Activated naive CD8-positive, alpha-beta T cell treated with anti-CD3 and anti-CD28 coated beads, Interleukin-2, amount 50 U/mL, for 24 hours (primary cell): ENCODE results near the gene TM9SF4.
"Not testable (repeated sequence)": the region's sequence is repeated elsewhere in the genome, so short reads cannot be mapped to it uniquely, and the experiment has no call there.

Experiments used
- ATAC-seq: fragments of 150-1000 bp; cut with Tn5 transposase; one replicate; pipeline ENCODE4 v1.10.0; 2021
- DNase-seq: peaks from one replicate; pipeline ENCODE4 v3.0.0; 2021
- H3K27ac Mint-ChIP-seq: one replicate; pipeline ENCODE4 v1.8.0; 2021; ENCODE audit warnings: mild to moderate bottlenecking, mixed read lengths
- H3K27me3 Mint-ChIP-seq: one replicate; pipeline ENCODE4 v1.8.0; 2021; ENCODE audit warnings: mixed read lengths
- H3K36me3 Mint-ChIP-seq: one replicate; pipeline ENCODE4 v1.8.0; 2021; ENCODE audit warnings: low read depth, mixed read lengths
- H3K4me1 Mint-ChIP-seq: one replicate; pipeline ENCODE4 v1.8.0; 2021; ENCODE audit warnings: mixed read lengths
- H3K4me3 Mint-ChIP-seq: one replicate; pipeline ENCODE4 v1.8.0; 2021; ENCODE audit warnings: mild to moderate bottlenecking, moderate library complexity, mixed read lengths
- H3K9me3 Mint-ChIP-seq: one replicate; pipeline ENCODE4 v1.8.0; 2021; ENCODE audit warnings: mixed read lengths

TM9SF4 gene

DNA sequence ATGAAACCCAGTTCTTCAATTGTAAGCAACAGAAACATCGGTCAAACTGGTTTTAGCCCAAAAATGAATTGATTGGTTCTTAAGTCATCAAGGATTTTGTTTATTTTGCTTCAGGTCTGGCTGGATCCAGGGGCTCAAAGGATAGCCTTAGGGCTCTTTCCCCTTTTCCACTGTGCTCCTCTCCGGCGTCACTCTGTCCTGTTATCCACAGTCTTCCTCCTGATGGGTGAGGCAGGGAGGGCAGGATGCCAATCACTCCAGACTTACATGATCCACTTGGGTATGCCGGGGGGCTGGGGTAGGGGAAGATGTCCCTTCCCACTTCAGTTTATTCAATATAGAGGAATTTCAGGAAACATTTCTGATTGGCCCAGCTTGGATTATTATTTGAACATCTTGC, 58.0 kb downstream of the TM9SF4 start:
- no peaks in the 10 kb centered on the region for H3K9me3 Mint-ChIP-seq
- no peak overlapping the region for H3K27ac Mint-ChIP-seq
- H3K27me3 Mint-ChIP-seq: no peaks in the 10 kb centered on the region
- no peaks in the 10 kb centered on the region for H3K4me1 Mint-ChIP-seq
- H3K4me3 Mint-ChIP-seq: no peak overlapping the region
- DNase-seq (no peak), ATAC-seq (no peak)
- H3K36me3 Mint-ChIP-seq: peaks cover 32% of the 10 kb centered on the region

GRCh38 chr20:32168184-32168910, 58.8 kb downstream of the TM9SF4 start:
- peaks cover 28% of the 10 kb centered on the region for H3K36me3 Mint-ChIP-seq
- H3K27me3 Mint-ChIP-seq: no peaks in the 10 kb centered on the region
- no peak overlapping the region for H3K27ac Mint-ChIP-seq

GRCh38 chr20:32177696-32178095, 68.2 kb downstream of the TM9SF4 start:
- DNase-seq, ATAC-seq, H3K36me3 Mint-ChIP-seq, H3K27ac Mint-ChIP-seq, H3K4me3 Mint-ChIP-seq, H3K4me1 Mint-ChIP-seq, H3K27me3 Mint-ChIP-seq, H3K9me3 Mint-ChIP-seq: not testable (repeated sequence)

More at GRCh38 chr20:32168184-32168910, 58.8 kb downstream of the TM9SF4 start:
- Mint-ChIP-seq H3K4me3 (no peak overlapping the region), H3K9me3 (no peaks in the 10 kb centered on the region), H3K4me1 (no peaks in the 10 kb centered on the region)
- DNase-seq (no peak), ATAC-seq (no peak)

DNA sequence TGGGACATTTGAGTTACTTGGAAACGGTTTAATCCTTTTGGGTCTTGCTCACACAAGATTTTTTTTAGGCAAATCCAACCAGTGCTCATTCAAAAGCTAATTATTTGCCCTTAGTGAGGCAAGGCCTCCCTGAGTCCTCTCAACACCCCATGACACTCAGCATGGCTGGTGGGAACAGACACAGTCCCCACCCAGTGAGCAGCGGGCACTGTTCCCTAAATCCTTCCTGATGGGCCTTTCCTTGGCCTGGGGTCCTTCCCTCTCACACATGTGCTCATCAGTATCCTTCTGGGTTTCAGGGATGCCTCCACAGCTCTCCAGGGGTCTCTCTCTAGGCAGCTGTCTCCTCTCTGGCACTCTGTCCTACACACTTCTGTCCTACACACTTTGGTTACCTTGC, 70.0 kb downstream of the TM9SF4 start:
- Mint-ChIP-seq H3K27me3 (no peaks in the 10 kb centered on the region), H3K9me3 (no peaks in the 10 kb centered on the region), H3K36me3 (no peaks in the 10 kb centered on the region), H3K27ac (no peak overlapping the region), H3K4me3 (no peak overlapping the region), H3K4me1 (no peaks in the 10 kb centered on the region)
- ATAC-seq: no peak
- DNase-seq: no peak

GRCh38 chr20:32179934-32180333, 70.4 kb downstream of the TM9SF4 start:
- H3K9me3 Mint-ChIP-seq: no peaks in the 10 kb centered on the region
- H3K4me1 Mint-ChIP-seq: no peaks in the 10 kb centered on the region
- H3K4me3 Mint-ChIP-seq: no peak overlapping the region
- H3K27ac Mint-ChIP-seq: no peak overlapping the region
- ATAC-seq (no peak), DNase-seq (no peak)
- H3K27me3 Mint-ChIP-seq: no peaks in the 10 kb centered on the region
- no peaks in the 10 kb centered on the region for H3K36me3 Mint-ChIP-seq

- no peaks in the 10 kb centered on the region for H3K27me3 Mint-ChIP-seq
- no peaks in the 10 kb centered on the region for H3K36me3 Mint-ChIP-seq
- DNase-seq (no peak), ATAC-seq (no peak)
- H3K27ac Mint-ChIP-seq: no peak overlapping the region
- no peak overlapping the region for H3K4me3 Mint-ChIP-seq
- no peaks in the 10 kb centered on the region for H3K9me3 Mint-ChIP-seq
- no peaks in the 10 kb centered on the region for H3K4me1 Mint-ChIP-seq
These were observed 72.1 kb downstream of the TM9SF4 start for GRCh38 chr20:32181606-32182005.

- H3K27me3 Mint-ChIP-seq: no peaks in the 10 kb centered on the region
- no peak for ATAC-seq
- peaks cover 8% of the 10 kb centered on the region for H3K4me1 Mint-ChIP-seq
- DNase-seq: no peak
- H3K9me3 Mint-ChIP-seq: no peaks in the 10 kb centered on the region
- no peak overlapping the region for H3K4me3 Mint-ChIP-seq
- peaks cover 2% of the 10 kb centered on the region for H3K36me3 Mint-ChIP-seq
- no peak overlapping the region for H3K27ac Mint-ChIP-seq
These were observed 74.6 kb downstream of the TM9SF4 start for GRCh38 chr20:32183947-32184635.

DNA sequence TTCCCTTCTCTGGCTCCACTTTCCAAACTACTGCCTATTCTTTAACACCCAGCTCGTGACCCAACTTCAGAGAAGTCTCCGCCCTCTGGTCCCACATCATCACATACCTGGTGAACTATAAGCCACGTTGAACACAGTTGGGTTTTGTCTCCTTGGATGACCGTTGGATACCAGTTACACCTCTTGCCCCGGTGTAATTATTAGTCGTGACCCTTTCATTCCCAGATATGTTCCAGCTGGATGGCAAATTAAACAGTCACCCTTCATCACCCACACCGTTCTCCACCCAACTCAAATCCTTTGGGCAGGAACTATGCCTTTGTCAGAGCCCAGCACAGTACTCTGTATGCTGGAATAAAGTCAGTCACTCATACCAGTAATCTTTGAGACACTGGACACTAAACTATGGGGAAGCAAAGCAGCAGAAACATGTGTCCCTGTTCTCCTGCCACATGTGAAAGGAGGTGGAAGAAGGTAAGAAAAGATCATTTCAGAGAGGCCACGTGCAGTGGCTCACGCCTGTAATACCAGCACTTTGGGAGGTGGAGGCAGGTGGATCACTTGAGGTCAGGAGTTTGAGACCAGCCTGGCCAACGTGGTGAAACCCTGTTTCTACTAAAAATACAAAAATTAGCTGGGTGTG, 75.6 kb downstream of the TM9SF4 start:
- no peak for ATAC-seq
- no peak overlapping the region for H3K27ac Mint-ChIP-seq
- H3K27me3 Mint-ChIP-seq: no peaks in the 10 kb centered on the region
- DNase-seq: no peak
- H3K9me3 Mint-ChIP-seq: no peaks in the 10 kb centered on the region
- H3K36me3 Mint-ChIP-seq: peaks cover 2% of the 10 kb centered on the region
- H3K4me1 Mint-ChIP-seq: peaks cover 14% of the 10 kb centered on the region
- no peak overlapping the region for H3K4me3 Mint-ChIP-seq

GRCh38 chr20:32186506-32186905, 77.0 kb downstream of the TM9SF4 start:
- ATAC-seq: no peak
- peaks cover 27% of the 10 kb centered on the region for H3K4me1 Mint-ChIP-seq
- DNase-seq: no peak
- no peak overlapping the region for H3K27ac Mint-ChIP-seq
- peaks cover 5% of the 10 kb centered on the region for H3K36me3 Mint-ChIP-seq
- H3K9me3 Mint-ChIP-seq: no peaks in the 10 kb centered on the region
- H3K4me3 Mint-ChIP-seq: no peak overlapping the region
- H3K27me3 Mint-ChIP-seq: no peaks in the 10 kb centered on the region

DNA sequence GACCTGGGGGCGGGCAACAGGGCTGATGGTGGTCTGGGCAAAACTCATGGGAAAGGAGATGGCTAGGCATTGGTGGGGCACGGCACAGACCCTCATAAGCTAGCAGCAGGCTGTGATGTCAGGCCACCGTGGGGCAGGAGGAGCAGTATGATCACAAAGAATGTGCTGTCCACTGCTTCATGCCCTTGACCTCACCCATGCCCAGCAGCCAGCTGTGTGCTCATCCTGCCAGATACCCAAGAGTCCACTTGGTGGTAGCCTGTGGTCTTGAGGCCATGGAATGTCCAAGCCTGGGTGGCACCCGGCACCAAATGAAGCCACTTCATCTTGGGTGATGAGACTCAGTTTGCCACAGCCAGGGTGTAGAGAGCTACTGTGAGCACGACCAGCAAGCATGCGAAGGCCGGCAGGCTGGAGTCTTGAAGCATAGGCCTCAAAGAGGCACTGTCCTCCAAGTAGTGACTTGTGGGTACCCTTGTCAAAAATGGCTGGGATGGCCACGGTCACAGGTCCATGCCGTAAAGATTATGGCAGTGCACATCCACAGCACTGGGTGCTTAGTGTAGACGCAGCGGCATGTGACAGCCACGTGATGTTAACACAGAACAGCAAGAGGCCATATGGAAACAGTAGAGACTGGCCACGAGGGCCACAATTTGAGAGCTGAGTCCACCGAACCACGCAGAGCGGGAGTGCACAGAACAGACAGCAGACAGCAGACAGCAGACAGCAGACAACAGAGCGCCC, 79.0 kb downstream of the TM9SF4 start:
- H3K27me3 Mint-ChIP-seq: no peaks in the 10 kb centered on the region
- DNase-seq (no peak), ATAC-seq (no peak)
- peaks cover 15% of the 10 kb centered on the region for H3K36me3 Mint-ChIP-seq
- H3K4me1 Mint-ChIP-seq: peaks cover 45% of the 10 kb centered on the region
- peak overlapping the region; percentile 83 for H3K27ac Mint-ChIP-seq
- no peaks in the 10 kb centered on the region for H3K9me3 Mint-ChIP-seq
- peak overlapping the region; percentile 75 for H3K4me3 Mint-ChIP-seq

GRCh38 chr20:32189123-32189410, 79.6 kb downstream of the TM9SF4 start:
- Mint-ChIP-seq H3K27me3 (no peaks in the 10 kb centered on the region), H3K4me1 (peaks cover 51% of the 10 kb centered on the region), H3K9me3 (no peaks in the 10 kb centered on the region), H3K36me3 (peaks cover 21% of the 10 kb centered on the region), H3K27ac (peak overlapping the region; percentile 83), H3K4me3 (peak overlapping the region; percentile 75)
- ATAC-seq (no peak), DNase-seq (no peak)

- Mint-ChIP-seq H3K36me3 (peaks cover 26% of the 10 kb centered on the region), H3K4me1 (peaks cover 57% of the 10 kb centered on the region), H3K27me3 (no peaks in the 10 kb centered on the region), H3K27ac (peak overlapping the region; percentile 88), H3K9me3 (no peaks in the 10 kb centered on the region), H3K4me3 (peak overlapping the region; percentile 75)
- DNase-seq (peak; percentile 72), ATAC-seq (peak; percentile 81)
These were observed 80.4 kb downstream of the TM9SF4 start for GRCh38 chr20:32189691-32190615.

DNA sequence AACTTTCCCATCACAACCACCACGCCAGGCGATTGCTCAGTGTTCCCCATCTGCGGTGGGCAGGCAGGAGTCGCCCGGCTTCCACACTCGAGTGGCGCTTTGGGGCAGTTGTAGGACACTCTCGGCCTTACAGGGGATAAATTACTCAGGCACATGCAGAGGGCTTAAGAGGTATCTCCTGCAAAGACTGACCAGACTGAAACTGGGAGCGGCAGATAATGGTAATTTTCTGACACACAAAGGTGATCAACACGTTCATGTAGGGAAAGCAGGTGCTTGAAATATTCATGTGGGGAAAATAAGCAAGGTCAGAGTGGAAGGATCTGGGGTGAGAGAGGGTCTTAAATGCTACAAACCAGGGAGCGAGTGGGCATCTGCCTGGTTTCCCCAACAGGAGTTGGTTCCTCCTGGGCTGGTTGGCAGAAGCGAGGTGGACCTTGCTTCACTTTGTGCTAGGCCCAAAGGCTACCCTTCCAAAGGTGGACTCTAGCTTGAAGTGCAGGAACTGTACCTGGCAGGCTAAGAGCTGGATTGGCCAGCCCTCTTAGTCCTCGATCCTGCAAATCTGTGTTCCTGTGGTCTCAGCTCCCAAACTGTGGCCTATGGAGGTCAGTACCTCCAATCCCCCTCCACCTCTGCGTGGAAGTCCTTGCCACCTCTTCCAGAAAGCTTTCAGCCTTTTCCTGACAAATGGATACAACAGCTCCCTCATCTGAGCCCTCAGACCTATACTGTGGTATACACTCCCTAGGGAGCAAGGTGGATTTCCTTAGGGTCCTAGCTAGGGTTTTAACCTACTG, 81.3 kb downstream of the TM9SF4 start:
- Mint-ChIP-seq H3K27ac (peak overlapping the region; percentile 88), H3K4me3 (peak overlapping the region; percentile 75), H3K36me3 (peaks cover 35% of the 10 kb centered on the region), H3K9me3 (no peaks in the 10 kb centered on the region), H3K27me3 (no peaks in the 10 kb centered on the region), H3K4me1 (peaks cover 64% of the 10 kb centered on the region)
- ATAC-seq: peak; percentile 2
- no peak for DNase-seq
